Progenitor cell of endocrine pancreas (in vitro differentiated cells): Measurements from ENCODE around the gene CR1L. TPM values are rescaled to one million over a fixed set of nuclear protein-coding genes. Genes with fewer than 3 reads are reported as not detected.
"Not testable (repeated sequence)": the region's sequence is repeated elsewhere in the genome, so short reads cannot be mapped to it uniquely, and the experiment has no call there.

Source experiments
- DNase-seq: peaks from one replicate; pipeline ENCODE4 v3.0.0; 2021; ENCODE audit warnings: low spot score; ENCODE audit not compliant: unreplicated experiment
- H3K27ac Mint-ChIP-seq: 2 replicates; pipeline ENCODE4 v1.8.0; 2021; ENCODE audit warnings: mild to moderate bottlenecking, moderate library complexity, mixed read lengths
- H3K27me3 Mint-ChIP-seq: 2 replicates; pipeline ENCODE4 v1.8.0; 2021; ENCODE audit warnings: mixed read lengths
- H3K36me3 Mint-ChIP-seq: 2 replicates; pipeline ENCODE4 v1.8.0; 2022; ENCODE audit warnings: mixed read lengths; ENCODE audit not compliant: insufficient read depth
- H3K4me1 Mint-ChIP-seq: 2 replicates; pipeline ENCODE4 v1.8.0; 2021; ENCODE audit warnings: low read depth, mixed read lengths
- H3K4me3 Mint-ChIP-seq: 2 replicates; pipeline ENCODE4 v1.8.0; 2021; ENCODE audit warnings: low read depth, mild to moderate bottlenecking, moderate library complexity, mixed read lengths
- H3K9me3 Mint-ChIP-seq: 2 replicates; pipeline ENCODE4 v1.8.0; 2021; ENCODE audit warnings: low read depth, mixed read lengths
- total RNA-seq: library from RNA; stranded (reverse); gene quantifications from 2 replicates; pipeline ENCODE4 v1.2.1, GENCODE V29; 2021
- TF ChIP-seq, protein P1 (sequence below): fragments of 200-600 bp; sonication (generic); IDR thresholded peaks from one replicate; pipeline ENCODE4 v1.5.0; 2021; ENCODE audit warnings: antibody characterized with exemption, mild to moderate bottlenecking; ENCODE audit not compliant: unreplicated experiment

The CR1L gene
- total RNA-seq, 1 donor from 2014 or later = not detected

DNA sequence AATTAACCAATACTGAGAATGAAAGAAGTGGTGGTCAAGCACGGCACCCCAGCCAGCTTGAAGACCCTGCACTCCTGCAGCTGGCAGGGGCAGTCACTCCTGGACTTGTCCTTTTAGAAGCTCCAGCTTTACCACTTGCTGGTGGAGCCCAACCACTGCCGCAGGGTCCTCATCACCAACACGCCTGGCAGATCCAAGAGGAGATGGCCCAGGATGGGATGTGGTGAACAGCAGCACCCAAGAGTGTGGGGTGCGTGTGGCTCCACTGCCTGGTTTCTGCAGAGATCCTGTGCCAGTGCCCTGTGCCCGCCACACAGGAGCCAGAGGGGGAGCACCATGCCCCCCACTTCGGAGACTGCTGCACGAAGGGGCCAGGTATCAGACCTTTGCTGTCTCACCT, 13.5 kb downstream of the CR1L start:
- Mint-ChIP-seq H3K36me3 (no peaks in the 10 kb centered on the region), H3K27ac (no peak overlapping the region), H3K27me3 (no peaks in the 10 kb centered on the region), H3K4me1 (peaks cover 22% of the 10 kb centered on the region), H3K4me3 (peak overlapping the region; percentile 0), H3K9me3 (peaks cover 3% of the 10 kb centered on the region)
- TF ChIP-seq, protein P1, sequence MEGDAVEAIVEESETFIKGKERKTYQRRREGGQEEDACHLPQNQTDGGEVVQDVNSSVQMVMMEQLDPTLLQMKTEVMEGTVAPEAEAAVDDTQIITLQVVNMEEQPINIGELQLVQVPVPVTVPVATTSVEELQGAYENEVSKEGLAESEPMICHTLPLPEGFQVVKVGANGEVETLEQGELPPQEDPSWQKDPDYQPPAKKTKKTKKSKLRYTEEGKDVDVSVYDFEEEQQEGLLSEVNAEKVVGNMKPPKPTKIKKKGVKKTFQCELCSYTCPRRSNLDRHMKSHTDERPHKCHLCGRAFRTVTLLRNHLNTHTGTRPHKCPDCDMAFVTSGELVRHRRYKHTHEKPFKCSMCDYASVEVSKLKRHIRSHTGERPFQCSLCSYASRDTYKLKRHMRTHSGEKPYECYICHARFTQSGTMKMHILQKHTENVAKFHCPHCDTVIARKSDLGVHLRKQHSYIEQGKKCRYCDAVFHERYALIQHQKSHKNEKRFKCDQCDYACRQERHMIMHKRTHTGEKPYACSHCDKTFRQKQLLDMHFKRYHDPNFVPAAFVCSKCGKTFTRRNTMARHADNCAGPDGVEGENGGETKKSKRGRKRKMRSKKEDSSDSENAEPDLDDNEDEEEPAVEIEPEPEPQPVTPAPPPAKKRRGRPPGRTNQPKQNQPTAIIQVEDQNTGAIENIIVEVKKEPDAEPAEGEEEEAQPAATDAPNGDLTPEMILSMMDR = no peak
- no peak for DNase-seq

DNA sequence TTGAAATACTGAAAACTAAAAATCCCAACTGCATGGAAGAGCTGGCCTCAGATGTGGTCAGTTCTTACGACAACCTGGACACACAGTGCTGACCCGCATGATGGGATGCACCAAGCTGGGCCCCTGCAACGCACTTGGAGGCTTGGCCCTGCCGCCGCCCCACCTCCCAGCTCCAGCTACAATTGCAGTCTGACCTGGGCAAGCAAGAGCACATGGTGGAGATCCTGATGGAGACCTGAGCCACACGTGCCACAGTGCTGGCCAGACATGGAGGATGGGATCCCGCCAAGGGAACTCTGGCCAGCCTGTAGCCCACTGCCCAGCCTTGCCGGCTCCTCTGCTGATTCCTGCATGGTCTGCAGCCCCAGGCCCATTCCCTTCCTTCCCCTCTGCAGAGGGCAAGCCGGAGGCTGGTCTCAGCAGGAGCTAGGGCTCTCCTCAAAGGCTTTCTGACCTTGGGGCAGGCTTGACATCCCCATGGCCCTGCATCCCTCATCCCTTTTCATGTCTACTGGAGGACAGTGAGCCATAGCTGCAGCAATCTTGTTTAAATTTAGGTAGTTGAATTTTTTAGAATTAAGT, 14.1 kb downstream of the CR1L start:
- Mint-ChIP-seq H3K36me3 (no peaks in the 10 kb centered on the region), H3K9me3 (peaks cover 8% of the 10 kb centered on the region), H3K27me3 (no peaks in the 10 kb centered on the region), H3K27ac (no peak overlapping the region), H3K4me1 (peaks cover 22% of the 10 kb centered on the region), H3K4me3 (no peak overlapping the region)
- TF ChIP-seq, protein P1 = no peak
- no peak for DNase-seq

DNA sequence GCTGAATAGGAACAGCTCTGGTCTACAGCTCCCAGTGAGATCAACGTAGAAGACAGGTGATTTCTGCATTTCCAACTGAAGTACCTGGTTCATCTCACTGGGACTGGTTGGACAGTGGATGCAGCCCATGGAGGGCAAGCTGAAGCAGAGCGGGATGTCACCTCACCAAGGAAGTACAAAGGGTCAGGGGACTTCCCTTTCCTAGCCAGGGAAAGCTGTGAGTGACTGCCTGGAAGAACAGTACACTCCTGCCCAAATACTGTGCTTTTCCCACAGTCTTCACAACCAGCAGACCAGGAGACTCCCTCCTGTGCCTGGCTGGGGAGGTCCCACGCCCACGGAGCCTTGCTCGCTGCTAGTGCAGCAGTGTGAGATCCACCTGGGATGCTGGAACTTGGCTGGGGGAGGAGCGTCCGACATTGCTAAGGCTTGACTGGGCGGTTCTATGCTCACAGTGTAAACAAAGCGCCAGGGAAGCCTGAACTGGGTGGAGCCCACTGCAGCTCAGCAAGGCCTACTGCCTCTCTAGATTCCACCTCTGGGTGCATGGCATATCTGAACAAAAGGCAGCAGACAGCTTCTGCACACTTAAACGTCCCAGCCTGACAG, 14.7 kb downstream of the CR1L start:
- H3K27me3 Mint-ChIP-seq = no peaks in the 10 kb centered on the region
- no peak for DNase-seq
- TF ChIP-seq, protein P1 = no peak
- H3K9me3 Mint-ChIP-seq = peaks cover 10% of the 10 kb centered on the region
- H3K4me3 Mint-ChIP-seq = no peak overlapping the region
- H3K27ac Mint-ChIP-seq = no peak overlapping the region
- H3K4me1 Mint-ChIP-seq = peaks cover 21% of the 10 kb centered on the region
- H3K36me3 Mint-ChIP-seq = no peaks in the 10 kb centered on the region

DNA sequence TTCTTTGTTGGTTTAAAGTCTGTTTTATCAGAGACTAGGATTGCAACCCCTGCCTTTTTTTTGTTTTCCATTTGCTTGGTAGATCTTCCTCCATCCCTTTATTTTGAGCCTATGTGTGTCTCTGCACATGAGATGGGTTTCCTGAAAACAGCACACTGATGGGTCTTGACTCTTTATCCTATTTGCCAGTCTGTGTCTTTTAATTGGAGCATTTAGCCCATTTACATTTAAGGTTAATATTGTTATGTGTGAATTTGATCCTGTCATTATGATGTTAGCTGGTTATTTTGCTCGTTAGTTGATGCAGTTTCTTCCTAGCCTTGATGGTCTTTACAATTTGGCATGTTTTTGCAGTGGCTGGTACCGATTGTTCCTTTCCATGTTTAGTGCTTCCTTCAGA, 16.5 kb downstream of the CR1L start:
- not testable (repeated sequence) for H3K27me3 Mint-ChIP-seq

DNA sequence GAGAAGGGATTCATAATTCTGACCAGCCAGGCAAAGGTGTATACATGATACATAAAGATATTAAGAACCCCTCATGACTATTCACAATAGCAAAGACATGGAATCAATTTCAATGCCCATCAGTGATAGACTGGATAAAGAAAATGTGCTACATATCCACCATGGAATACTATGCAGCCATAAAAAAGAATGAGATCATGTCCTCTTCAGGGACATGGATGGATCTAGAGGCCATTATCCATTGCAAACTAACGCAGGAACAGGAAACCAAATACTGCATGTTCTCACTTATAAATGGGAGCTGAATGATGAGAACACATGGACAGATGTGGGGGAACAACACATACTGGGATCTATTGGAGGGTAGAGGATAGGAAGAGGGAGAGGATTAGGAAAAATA, 21.4 kb downstream of the CR1L start:
- H3K4me3 Mint-ChIP-seq = no peak overlapping the region
- H3K27me3 Mint-ChIP-seq = peaks cover 38% of the 10 kb centered on the region
- DNase-seq = no peak
- H3K36me3 Mint-ChIP-seq = no peaks in the 10 kb centered on the region
- TF ChIP-seq, protein P1 = no peak
- no peak overlapping the region for H3K27ac Mint-ChIP-seq
- peaks cover 13% of the 10 kb centered on the region for H3K9me3 Mint-ChIP-seq
- H3K4me1 Mint-ChIP-seq = no peaks in the 10 kb centered on the region

More for the DNA sequence above, 16.5 kb downstream of the CR1L start:
- H3K9me3 Mint-ChIP-seq = peaks cover 11% of the 10 kb centered on the region
- peaks cover 21% of the 10 kb centered on the region for H3K4me1 Mint-ChIP-seq
- H3K4me3 Mint-ChIP-seq, H3K36me3 Mint-ChIP-seq, H3K27ac Mint-ChIP-seq, DNase-seq: not testable (repeated sequence)

DNA sequence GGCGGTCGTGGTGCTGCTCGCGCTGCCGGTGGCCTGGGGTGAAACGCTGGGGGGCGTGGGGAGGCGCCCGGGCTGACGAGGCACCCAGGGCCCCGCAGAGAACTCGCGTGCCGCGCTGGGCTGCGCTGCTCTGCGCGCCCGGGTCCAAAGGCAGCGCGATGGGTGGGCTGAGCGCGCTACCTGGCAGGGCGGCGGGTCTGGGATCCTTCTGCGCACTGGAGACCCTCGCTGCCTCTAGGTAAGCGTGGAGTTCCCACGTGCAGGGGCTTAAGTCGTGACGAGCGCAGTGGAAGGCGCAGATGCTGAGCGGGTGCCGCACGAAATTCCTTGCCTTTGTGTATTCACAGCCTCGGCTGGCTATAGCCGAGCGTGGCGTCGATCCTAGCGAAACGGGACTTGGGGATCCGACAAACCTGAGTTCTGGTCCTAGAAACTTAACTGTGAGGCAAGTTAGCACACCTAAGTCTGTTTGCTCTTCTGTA, 24.6 kb downstream of the CR1L start:
- Mint-ChIP-seq H3K27ac (no peak overlapping the region), H3K4me1 (no peaks in the 10 kb centered on the region), H3K27me3 (peaks cover 48% of the 10 kb centered on the region), H3K36me3 (no peaks in the 10 kb centered on the region), H3K4me3 (peak overlapping the region; percentile 39), H3K9me3 (peaks cover 5% of the 10 kb centered on the region)
- TF ChIP-seq, protein P1 = no peak
- DNase-seq = no peak
